Stimulated activated CD4-positive, alpha-beta T cell treated with anti-CD3 and anti-CD28 coated beads, Interleukin-1b, Interleukin-23, amount 100 ng/mL, for 24 hours (primary cell): Measurements from ENCODE around the gene RAB39B.

Experiments
- DNase-seq, 4 experiments: peaks; one replicate each; pipeline ENCODE4 v3.0.0-alpha.2; 2020; ENCODE audit warnings: low read depth in 4 of 4, low spot score in 1 of 4

RAB39B gene

DNA sequence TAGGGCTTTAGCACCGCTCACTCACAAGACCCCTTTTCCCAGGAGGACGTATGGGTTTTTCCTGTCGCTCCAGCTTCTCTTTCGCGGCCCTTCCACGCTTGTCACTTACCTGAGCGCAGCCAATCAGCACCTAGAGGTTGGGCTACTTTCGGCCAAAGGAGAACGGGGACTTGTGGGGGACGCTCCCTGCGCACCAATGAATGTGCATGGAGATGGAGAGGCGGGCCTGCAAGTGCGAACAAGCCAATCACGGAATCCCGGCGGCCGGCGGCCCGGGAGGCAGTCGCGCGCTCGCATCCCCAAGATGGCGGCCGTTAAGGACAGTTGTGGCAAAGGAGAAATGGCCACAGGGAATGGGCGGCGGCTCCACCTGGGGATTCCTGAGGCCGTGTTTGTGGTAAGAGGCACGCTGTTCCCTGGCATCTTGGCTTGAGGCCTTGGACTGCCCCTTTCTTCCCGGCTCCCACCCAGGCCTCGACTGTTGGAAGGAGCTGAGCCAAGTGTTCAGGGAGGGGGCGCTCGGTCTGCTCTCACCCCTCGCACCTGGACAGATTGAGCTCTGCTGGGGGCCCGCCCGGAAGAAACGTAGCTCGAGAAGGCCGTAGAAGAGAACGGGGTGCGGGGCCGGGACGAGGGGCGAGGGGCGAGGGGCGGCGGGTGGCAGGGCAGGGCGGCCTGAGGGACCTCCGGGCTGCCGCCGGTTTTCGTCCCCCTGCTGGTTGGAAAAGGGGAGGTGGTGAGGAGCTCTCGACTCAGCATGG lies 47.9 kb downstream of the RAB39B start, which contains the start of gene VBP1:
TSS of gene VBP1 (plus strand) at position 282 of the 761 bp plus-strand sequence. CDS start at position 305, 23 bp downstream.
- DNase-seq, result peak; percentile 45 to 82 (median 66)

- DNase-seq, result peak in 1 of 4 experiments; percentile 2
Measured at GRCh38 chrX:155215443-155216178, 48.7 kb downstream of the RAB39B start.

GRCh38 chrX:155213731-155214130 lies 50.6 kb downstream of the RAB39B start:
- DNase-seq, result no peak

DNA sequence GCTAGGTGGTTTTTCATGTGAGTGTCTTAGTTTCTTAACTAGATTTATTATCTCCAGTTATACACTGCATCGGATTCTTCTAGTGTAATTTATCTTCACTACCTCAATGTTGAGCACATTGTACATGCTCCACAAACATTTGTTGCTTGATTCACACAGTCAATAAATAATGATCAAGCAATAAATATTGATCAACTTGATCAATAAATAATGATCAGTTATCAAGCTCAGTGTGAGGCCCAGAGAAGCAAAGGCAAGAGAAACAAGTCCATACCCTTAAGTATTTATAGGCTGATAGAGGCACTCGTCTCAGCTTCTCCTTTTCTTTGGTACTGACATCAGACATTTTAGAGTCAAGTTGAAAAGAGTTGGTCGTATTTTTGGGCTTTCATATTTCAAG lies 53.1 kb downstream of the RAB39B start:
- DNase-seq, result no peak
